Skeletal muscle satellite cell (primary cell): ENCODE data around the gene BID.
A peak's percentile ranks its signal among the peaks of the same experiment; 100 is the strongest.

Experiments
- H3K27me3 ChIP-seq: 2 replicates; pipeline ENCODE4 v1.7.0; 2013; ENCODE audit warnings: low read length; ENCODE audit not compliant: control insufficient read depth, insufficient read depth
- H3K36me3 ChIP-seq: 2 replicates; pipeline ENCODE4 v1.7.0; 2013; ENCODE audit warnings: mild to moderate bottlenecking, control low read depth, low read length; ENCODE audit not compliant: insufficient read depth
- H3K4me1 ChIP-seq: 2 replicates; pipeline ENCODE4 v1.7.0; 2013; ENCODE audit warnings: low read length; ENCODE audit not compliant: control insufficient read depth, insufficient read depth
- H3K4me2 ChIP-seq: 2 replicates; pipeline ENCODE4 v1.7.0; 2013; ENCODE audit warnings: mild to moderate bottlenecking, low read length
- H3K4me3 ChIP-seq: 2 replicates; pipeline ENCODE4 v1.7.0; 2013; ENCODE audit warnings: low read length
- H3K9ac ChIP-seq: 2 replicates; pipeline ENCODE4 v1.7.0; 2013; ENCODE audit warnings: mild to moderate bottlenecking, low read depth, low read length, moderate library complexity
- H3K9me3 ChIP-seq: replicated peaks from 2 replicates; pipeline ENCODE4 v1.7.0; 2013; ENCODE audit warnings: mild to moderate bottlenecking, control low read depth, low read length

BID gene

GRCh38 chr22:17780741-17781318, 6.6 kb upstream of the BID start:
- no peaks in the 10 kb centered on the region for H3K9me3 ChIP-seq
- H3K27me3 ChIP-seq = no peaks in the 10 kb centered on the region
- no peak overlapping the region for H3K9ac ChIP-seq
- peaks cover 22% of the 10 kb centered on the region for H3K4me1 ChIP-seq
- no peak overlapping the region for H3K4me3 ChIP-seq
- H3K4me2 ChIP-seq = peak overlapping the region; percentile 48
- H3K36me3 ChIP-seq = no peaks in the 10 kb centered on the region

- Histone ChIP-seq H3K4me1 (peaks cover 22% of the 10 kb centered on the region), H3K4me3 (no peak overlapping the region), H3K9ac (no peak overlapping the region)
Measured at GRCh38 chr22:17780116-17780740, 6.0 kb upstream of the BID start.

GRCh38 chr22:17779286-17780115, 5.2 kb upstream of the BID start:
- Histone ChIP-seq H3K4me3 (no peak overlapping the region), H3K36me3 (no peaks in the 10 kb centered on the region), H3K4me2 (no peak overlapping the region), H3K4me1 (peaks cover 22% of the 10 kb centered on the region), H3K9ac (no peak overlapping the region), H3K27me3 (no peaks in the 10 kb centered on the region), H3K9me3 (no peaks in the 10 kb centered on the region)

More at GRCh38 chr22:17780116-17780740, 6.0 kb upstream of the BID start:
- H3K36me3 ChIP-seq = no peaks in the 10 kb centered on the region
- no peaks in the 10 kb centered on the region for H3K9me3 ChIP-seq
- no peaks in the 10 kb centered on the region for H3K27me3 ChIP-seq
- no peak overlapping the region for H3K4me2 ChIP-seq

GRCh38 chr22:17778412-17778976, 4.2 kb upstream of the BID start:
- no peak overlapping the region for H3K9ac ChIP-seq
- H3K4me2 ChIP-seq = no peak overlapping the region
- no peaks in the 10 kb centered on the region for H3K27me3 ChIP-seq
- H3K4me3 ChIP-seq = no peak overlapping the region
- peaks cover 24% of the 10 kb centered on the region for H3K4me1 ChIP-seq
- H3K9me3 ChIP-seq = no peaks in the 10 kb centered on the region
- H3K36me3 ChIP-seq = no peaks in the 10 kb centered on the region

- Histone ChIP-seq H3K9ac (no peak overlapping the region), H3K27me3 (no peaks in the 10 kb centered on the region), H3K4me3 (no peak overlapping the region), H3K36me3 (no peaks in the 10 kb centered on the region), H3K4me2 (no peak overlapping the region), H3K4me1 (peaks cover 27% of the 10 kb centered on the region), H3K9me3 (no peaks in the 10 kb centered on the region)
Measured at GRCh38 chr22:17777717-17778044, 3.4 kb upstream of the BID start.

- H3K27me3 ChIP-seq = no peaks in the 10 kb centered on the region
- H3K36me3 ChIP-seq = no peaks in the 10 kb centered on the region
- no peak overlapping the region for H3K4me2 ChIP-seq
- H3K9ac ChIP-seq = no peak overlapping the region
- peaks cover 30% of the 10 kb centered on the region for H3K4me1 ChIP-seq
- H3K9me3 ChIP-seq = no peaks in the 10 kb centered on the region
- no peak overlapping the region for H3K4me3 ChIP-seq
Measured at GRCh38 chr22:17777005-17777716, 2.9 kb upstream of the BID start.

- Histone ChIP-seq H3K4me1 (peaks cover 25% of the 10 kb centered on the region), H3K9ac (no peak overlapping the region), H3K4me3 (no peak overlapping the region), H3K9me3 (no peaks in the 10 kb centered on the region), H3K27me3 (no peaks in the 10 kb centered on the region), H3K4me2 (no peak overlapping the region), H3K36me3 (no peaks in the 10 kb centered on the region)
Measured at GRCh38 chr22:17775781-17776465, 1.7 kb upstream of the BID start.

- H3K9ac ChIP-seq = no peak overlapping the region
- peaks cover 24% of the 10 kb centered on the region for H3K4me1 ChIP-seq
- no peaks in the 10 kb centered on the region for H3K9me3 ChIP-seq
- H3K27me3 ChIP-seq = no peaks in the 10 kb centered on the region
- no peak overlapping the region for H3K4me3 ChIP-seq
- peak overlapping the region; percentile 96 for H3K4me2 ChIP-seq
- H3K36me3 ChIP-seq = no peaks in the 10 kb centered on the region
Measured at GRCh38 chr22:17774926-17775685, 837 bp upstream of the BID start.

GRCh38 chr22:17773606-17774205, 563 bp downstream of the BID start:
- H3K36me3 ChIP-seq = no peaks in the 10 kb centered on the region
- H3K9ac ChIP-seq = peak overlapping the region; percentile 81
- peaks cover 24% of the 10 kb centered on the region for H3K4me1 ChIP-seq
- no peaks in the 10 kb centered on the region for H3K9me3 ChIP-seq
- peak overlapping the region; percentile 73 for H3K4me3 ChIP-seq
- H3K27me3 ChIP-seq = no peaks in the 10 kb centered on the region
- H3K4me2 ChIP-seq = peak overlapping the region; percentile 96

- Histone ChIP-seq H3K9me3 (no peaks in the 10 kb centered on the region), H3K4me1 (peaks cover 24% of the 10 kb centered on the region), H3K4me3 (peak overlapping the region; percentile 73), H3K36me3 (no peaks in the 10 kb centered on the region), H3K9ac (peak overlapping the region; percentile 81), H3K27me3 (no peaks in the 10 kb centered on the region), H3K4me2 (peak overlapping the region; percentile 96)
Measured at GRCh38 chr22:17772958-17773605, 1.2 kb downstream of the BID start.
